Tibial nerve (tissue), 3 donors: ENCODE results near the gene FMN2.

ENCODE experiments used
- POLR2A ChIP-seq, 2 donors: fragments of 450-650 bp; IDR thresholded peaks; one replicate each; pipeline ENCODE4 v1.6.1; 2017; ENCODE audit warnings: antibody characterized with exemption in 2 of 2, mild to moderate bottlenecking in 2 of 2, moderate library complexity in 2 of 2
- TF ChIP-seq, protein P1 (sequence below), 5 experiments: fragments of 200-600 bp in 3 of 5; fragments of 450-650 bp in 2 of 5; sonication (generic) in 3 of 5; IDR thresholded peaks; one replicate each; pipeline ENCODE4 v1.5.1; 2016 to 2019; ENCODE audit warnings: antibody characterized with exemption in 5 of 5, mild to moderate bottlenecking in 3 of 5, moderate library complexity in 2 of 5

DNA sequence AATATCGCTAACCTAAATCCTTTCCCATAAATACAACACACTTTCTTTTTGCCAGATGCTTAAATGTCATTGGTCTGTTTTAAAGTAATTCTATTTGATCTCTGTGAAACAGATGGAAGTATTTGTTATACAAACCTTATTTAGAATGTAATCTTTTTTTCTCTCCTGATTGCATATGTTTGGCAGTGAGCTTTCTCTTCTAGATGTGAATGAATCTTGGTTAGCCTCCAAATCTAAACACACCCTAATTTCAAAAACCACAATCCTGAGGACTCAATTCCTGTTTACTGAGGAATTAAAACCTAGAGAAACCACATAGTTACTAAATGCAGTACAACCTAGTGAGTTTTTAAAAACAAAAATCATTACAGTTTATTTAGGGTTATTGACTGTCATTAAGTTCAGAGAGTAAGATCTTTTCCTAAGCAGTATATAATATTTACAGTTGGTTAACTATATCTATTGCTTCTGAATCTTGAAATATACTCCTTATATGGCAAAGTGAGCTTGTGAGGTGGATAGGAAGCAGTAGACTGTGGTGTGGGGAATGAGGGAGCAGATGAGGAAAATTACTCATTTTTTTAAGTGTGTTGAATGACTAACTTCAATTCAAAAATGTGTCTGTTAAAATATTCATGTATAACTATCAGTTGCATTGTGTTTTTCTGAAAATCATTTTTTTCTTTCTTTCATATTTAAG, 218.7 kb downstream of the FMN2 start:
- TF ChIP-seq, protein P1, sequence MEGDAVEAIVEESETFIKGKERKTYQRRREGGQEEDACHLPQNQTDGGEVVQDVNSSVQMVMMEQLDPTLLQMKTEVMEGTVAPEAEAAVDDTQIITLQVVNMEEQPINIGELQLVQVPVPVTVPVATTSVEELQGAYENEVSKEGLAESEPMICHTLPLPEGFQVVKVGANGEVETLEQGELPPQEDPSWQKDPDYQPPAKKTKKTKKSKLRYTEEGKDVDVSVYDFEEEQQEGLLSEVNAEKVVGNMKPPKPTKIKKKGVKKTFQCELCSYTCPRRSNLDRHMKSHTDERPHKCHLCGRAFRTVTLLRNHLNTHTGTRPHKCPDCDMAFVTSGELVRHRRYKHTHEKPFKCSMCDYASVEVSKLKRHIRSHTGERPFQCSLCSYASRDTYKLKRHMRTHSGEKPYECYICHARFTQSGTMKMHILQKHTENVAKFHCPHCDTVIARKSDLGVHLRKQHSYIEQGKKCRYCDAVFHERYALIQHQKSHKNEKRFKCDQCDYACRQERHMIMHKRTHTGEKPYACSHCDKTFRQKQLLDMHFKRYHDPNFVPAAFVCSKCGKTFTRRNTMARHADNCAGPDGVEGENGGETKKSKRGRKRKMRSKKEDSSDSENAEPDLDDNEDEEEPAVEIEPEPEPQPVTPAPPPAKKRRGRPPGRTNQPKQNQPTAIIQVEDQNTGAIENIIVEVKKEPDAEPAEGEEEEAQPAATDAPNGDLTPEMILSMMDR (IDR thresholded peaks at IDR 0.05): no peak
- TF ChIP-seq POLR2A (IDR thresholded peaks at IDR 0.05): no peak
